ENCODE data around the gene TRIML1.
"Not testable (repeated sequence)": the region's sequence is repeated elsewhere in the genome, so short reads cannot be mapped to it uniquely, and the experiment has no call there.

The TRIML1 gene

GRCh38 chr4:188154668-188155405, 15.6 kb downstream of the TRIML1 start:
- DNase-seq (ENCODE audit: low read depth), result no peak

DNA sequence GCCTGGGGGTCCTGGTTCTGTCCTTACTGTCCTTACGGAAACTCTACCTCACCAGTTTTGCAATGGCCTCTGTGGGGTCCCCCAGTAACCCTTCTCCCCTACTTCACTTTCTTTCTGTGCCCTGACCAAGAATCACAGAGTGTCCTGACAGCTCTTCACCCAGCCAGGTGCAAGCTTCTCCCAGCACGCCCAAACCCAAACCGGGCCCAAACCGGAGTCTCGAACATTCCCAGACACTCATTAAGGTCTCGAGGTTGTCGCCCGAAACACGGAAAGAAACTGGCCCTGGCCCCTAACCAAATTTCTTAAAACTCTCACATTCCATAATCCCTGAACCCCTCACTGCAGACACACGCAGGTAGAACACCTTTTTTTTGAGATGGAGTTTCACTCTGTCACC, 19.1 kb downstream of the TRIML1 start:
- DNase-seq (ENCODE audit: low read depth), result no peak

DNA sequence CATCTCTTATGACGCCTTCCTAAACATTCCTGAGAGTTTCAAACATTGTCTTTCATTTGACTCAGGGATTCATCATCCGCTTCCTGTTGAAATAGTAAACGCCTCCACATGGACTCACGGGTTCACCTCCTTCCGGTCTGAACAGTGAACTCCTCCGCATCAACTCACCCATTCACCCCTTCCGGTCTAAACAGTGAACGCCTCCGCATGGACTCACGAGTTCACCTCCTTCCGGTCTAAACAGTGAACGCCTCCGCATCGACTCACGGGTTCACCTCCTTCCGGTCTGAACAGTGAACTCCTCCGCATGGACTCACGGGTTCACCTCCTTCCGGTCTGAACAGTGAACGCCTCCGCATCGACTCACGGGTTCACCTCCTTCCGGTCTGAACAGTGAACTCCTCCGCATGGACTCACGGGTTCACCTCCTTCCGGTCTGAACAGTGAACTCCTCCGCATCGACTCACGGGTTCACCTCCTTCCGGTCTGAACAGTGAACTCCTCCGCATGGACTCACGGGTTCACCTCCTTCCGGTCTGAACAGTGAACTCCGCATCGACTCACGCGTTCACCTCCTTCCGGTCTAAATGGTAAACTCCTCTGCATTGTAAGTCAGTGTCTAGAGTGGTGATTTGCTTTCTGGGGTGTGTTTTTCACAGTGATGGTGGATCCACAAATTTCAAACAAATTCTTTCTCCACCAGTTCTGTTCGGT, 20.4 kb downstream of the TRIML1 start:
- not testable (repeated sequence) for DNase-seq (ENCODE audit: low read depth)

- DNase-seq (ENCODE audit: low read depth), result no peak
Measured at GRCh38 chr4:188160406-188160805, 21.2 kb downstream of the TRIML1 start.

- DNase-seq (ENCODE audit: low read depth), result no peak
Measured at GRCh38 chr4:188161167-188161566, 21.9 kb downstream of the TRIML1 start.

GRCh38 chr4:188162698-188163097, 23.5 kb downstream of the TRIML1 start:
- DNase-seq (ENCODE audit: low read depth), result no peak

GRCh38 chr4:188168726-188169373, 29.6 kb downstream of the TRIML1 start:
- no peak for DNase-seq (ENCODE audit: low read depth)

GRCh38 chr4:188171551-188171950, 32.3 kb downstream of the TRIML1 start:
- no peak for DNase-seq (ENCODE audit: low read depth)

DNA sequence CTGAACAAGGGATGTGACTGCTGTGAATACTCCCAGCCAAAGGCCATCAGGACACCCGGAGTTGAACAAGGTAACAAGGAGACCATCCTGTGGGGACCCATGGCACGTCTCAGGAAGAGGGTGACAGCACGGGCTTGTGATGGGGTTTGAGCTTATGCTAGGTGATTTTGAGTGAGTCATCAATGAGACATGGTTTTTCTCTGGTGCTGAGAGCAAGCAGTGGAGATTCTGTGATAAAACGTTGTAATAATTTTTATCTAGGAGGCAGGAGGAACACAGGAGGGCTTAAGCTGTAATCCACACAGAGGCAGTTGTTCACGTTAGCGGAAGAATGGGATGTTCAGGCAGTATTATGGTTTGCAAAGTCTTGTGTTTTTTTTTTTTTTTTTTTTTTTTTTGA, 36.0 kb downstream of the TRIML1 start:
- no peak for DNase-seq (ENCODE audit: low read depth)

- DNase-seq (ENCODE audit: low read depth), result no peak
Measured at GRCh38 chr4:188177997-188178675, 38.9 kb downstream of the TRIML1 start.

- no peak for DNase-seq (ENCODE audit: low read depth)
Measured at GRCh38 chr4:188178806-188179205, 39.6 kb downstream of the TRIML1 start.

GRCh38 chr4:188187106-188187505, 47.9 kb downstream of the TRIML1 start:
- no peak for DNase-seq (ENCODE audit: low read depth)

GRCh38 chr4:188190461-188190860, 51.2 kb downstream of the TRIML1 start:
- no peak for DNase-seq (ENCODE audit: low read depth)

DNA sequence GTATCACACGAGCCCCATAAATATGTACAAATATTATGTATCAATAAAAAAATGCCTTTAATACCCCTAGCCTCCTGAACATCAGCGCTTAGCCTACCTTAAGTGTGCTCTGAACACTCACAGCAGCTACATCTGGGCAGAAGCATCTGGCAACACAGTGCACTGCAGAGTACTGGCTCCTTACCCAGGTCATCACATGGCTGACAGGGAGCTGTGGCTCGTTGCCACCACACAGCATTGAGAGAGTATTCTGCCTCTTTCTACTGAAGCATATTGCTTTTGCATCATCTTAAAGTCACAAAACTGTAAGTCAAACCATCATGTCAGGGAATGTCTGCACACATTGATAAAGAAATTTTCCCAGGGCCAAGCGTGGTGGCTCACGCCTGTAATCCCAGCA, 55.2 kb downstream of the TRIML1 start:
- no peak for DNase-seq (ENCODE audit: low read depth)

DNA sequence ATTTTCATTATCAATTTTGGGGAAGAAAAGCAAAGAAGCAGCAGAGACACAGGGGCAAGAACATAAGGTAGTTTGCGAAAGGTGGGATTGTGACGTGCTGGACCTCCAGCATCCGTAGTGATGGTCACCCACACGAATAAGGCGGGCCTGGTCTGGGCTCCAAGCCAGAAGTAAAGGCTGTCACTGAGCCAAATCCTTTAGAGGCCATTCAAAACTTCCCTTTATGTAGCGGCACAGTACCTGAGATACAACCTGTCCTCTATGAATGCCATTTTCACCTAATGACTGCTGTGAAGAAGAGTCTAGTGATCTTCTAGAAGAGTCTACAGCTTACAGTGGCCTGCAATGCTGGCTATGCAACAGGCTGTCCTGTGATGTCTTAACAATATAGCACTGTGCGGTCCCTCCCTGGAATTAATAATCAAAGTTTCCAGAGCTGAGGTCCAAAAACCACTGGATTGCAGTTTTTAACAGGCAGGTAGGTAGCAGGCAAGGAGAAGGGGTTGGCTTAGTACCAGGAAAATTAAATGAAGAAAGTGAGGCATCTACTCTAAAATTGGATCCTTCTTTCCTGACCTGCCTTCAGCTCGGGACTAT, 56.2 kb downstream of the TRIML1 start:
- no peak for DNase-seq (ENCODE audit: low read depth)

- DNase-seq (ENCODE audit: low read depth), result no peak
Measured at GRCh38 chr4:188196134-188196735, 57.0 kb downstream of the TRIML1 start.

All from CMK (cell line).